Measurements from ENCODE around the gene C1QTNF12.

C1QTNF12 gene

GRCh38 chr1:1227386-1227785 is 19.1 kb downstream of the C1QTNF12 start:
- ChIA-PET CTCF (interaction anchor here (0.9 to 2.7 kb wide), 2 partner anchors 11 to 105 kb away, joined by 5 to 10 read pairs; no protein-coding TSS in a partner anchor), POLR2A (no interaction called here)
- no peak for DNase-seq (ENCODE audit: extremely low spot score)
- TF ChIP-seq, protein P1, sequence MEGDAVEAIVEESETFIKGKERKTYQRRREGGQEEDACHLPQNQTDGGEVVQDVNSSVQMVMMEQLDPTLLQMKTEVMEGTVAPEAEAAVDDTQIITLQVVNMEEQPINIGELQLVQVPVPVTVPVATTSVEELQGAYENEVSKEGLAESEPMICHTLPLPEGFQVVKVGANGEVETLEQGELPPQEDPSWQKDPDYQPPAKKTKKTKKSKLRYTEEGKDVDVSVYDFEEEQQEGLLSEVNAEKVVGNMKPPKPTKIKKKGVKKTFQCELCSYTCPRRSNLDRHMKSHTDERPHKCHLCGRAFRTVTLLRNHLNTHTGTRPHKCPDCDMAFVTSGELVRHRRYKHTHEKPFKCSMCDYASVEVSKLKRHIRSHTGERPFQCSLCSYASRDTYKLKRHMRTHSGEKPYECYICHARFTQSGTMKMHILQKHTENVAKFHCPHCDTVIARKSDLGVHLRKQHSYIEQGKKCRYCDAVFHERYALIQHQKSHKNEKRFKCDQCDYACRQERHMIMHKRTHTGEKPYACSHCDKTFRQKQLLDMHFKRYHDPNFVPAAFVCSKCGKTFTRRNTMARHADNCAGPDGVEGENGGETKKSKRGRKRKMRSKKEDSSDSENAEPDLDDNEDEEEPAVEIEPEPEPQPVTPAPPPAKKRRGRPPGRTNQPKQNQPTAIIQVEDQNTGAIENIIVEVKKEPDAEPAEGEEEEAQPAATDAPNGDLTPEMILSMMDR (IDR thresholded peaks at IDR 0.05; ENCODE audit: control extremely low read depth, extremely low read depth, low read depth, missing control alignments), result no peak

DNA sequence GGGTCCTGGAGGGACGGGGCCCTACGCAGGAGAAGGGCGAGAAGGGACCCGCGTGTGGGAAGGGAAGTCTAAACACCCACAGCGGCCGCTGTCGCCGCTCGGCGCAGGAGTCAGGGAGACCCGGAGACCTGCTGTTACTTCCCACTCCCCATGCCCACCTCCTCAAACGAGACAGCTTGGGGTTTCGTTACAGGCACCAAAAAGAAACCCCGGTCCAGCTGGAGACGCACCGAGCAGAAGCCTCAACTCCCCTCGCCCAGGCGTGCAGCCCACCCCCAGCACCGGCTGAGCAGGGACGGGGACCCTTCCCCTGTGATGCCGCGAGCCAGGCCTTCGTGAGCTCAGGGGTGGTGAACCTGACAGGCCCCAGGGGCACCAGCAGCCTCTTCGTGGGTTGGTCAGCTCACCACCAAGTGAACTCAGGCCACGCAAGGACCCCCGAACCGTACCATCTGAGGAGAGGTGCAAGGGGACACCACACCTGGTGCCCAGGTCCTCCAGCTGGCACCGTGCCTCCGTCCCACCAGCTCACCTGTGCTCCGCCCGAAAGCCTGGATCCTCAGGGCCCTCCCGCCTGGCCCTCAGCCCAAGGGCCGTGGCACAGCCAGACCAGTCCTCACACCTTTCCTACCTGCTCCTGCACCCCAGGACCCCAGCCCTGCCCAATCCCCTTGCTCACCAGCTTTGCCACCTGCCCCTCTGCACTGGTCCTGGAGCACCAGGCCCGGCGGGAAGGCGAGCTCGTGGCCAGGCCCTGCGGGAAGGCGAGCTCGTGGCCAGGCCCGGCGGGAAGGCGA is 19.8 kb downstream of the C1QTNF12 start:
- POLR2A ChIA-PET, result no interaction called here
- CTCF ChIA-PET, result interaction anchor here (0.9 to 2.7 kb wide), 3 partner anchors 12 to 104 kb away, joined by 3 to 10 read pairs (median 5); no protein-coding TSS in a partner anchor
- no peak for DNase-seq (ENCODE audit: extremely low spot score)
- TF ChIP-seq, protein P1 (IDR thresholded peaks at IDR 0.05; ENCODE audit: control extremely low read depth, extremely low read depth, low read depth, missing control alignments), result no peak

DNA sequence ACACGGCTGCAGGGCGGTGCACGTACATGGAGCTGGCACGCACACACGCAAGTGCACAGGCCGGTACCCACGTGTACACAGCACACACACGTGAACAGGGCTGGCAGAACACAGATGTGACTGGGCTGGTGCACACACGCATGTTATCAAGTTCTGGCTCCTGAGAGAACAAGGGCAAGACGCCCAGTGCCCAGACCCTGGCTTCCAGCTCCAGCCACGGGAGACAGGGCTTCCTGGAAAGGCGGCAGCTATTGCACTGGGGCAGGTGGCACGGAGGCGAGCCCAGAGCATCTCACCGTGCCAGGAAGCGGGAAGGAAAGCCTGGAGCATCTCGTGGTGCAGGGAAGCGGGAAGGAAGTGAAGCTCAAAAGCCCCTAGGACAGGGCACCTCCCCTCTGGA is 20.6 kb downstream of the C1QTNF12 start:
- TF ChIP-seq, protein P1 (IDR thresholded peaks at IDR 0.05; ENCODE audit: control extremely low read depth, extremely low read depth, low read depth, missing control alignments), result no peak
- POLR2A ChIA-PET, result no interaction called here
- DNase-seq (ENCODE audit: extremely low spot score), result no peak
- CTCF ChIA-PET, result interaction anchor here (1.0 to 2.7 kb wide), 2 partner anchors 24 to 104 kb away, joined by 3 to 10 read pairs; no protein-coding TSS in a partner anchor

DNA sequence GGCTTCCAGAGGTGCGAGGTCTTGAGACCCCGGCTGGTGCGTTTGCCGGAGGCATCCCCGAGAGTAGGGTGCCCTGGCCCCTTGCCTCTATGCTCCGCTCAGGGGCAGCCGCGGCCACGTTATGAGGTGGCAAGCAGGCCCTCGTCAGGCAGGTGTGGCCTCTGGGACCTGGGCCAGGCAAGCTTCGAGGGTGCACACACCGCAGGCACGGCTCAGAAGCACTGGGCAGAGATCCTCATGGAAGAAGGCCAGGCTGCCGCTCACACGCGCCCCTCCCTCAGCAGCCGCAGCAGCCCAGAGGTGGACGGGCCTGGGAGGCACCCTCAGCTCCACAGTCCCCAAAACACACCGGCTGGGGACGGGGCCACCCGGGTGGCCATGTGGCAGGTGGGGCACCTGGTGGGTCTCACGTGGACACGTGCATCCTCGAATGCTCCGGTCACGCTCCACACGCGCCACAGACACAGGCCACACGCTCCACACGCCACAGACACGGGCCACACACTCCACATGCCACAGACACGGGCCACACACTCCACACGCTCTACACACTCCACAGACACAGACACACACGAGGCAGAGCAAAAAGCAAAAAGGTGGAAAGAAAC is 21.2 kb downstream of the C1QTNF12 start:
- ChIA-PET POLR2A (no interaction called here), CTCF (interaction anchor here (2.7 kb wide), 1 partner anchor 103 kb away, joined by 10 read pairs; no protein-coding TSS in a partner anchor)
- no peak for DNase-seq (ENCODE audit: extremely low spot score)

GRCh38 chr1:1223891-1224290 is 22.6 kb downstream of the C1QTNF12 start:
- TF ChIP-seq, protein P1 (IDR thresholded peaks at IDR 0.05; ENCODE audit: control extremely low read depth, extremely low read depth, low read depth, missing control alignments), result no peak
- CTCF ChIA-PET, result no interaction called here
- DNase-seq (ENCODE audit: extremely low spot score), result no peak
- POLR2A ChIA-PET, result no interaction called here

More for the DNA sequence above, 21.2 kb downstream of the C1QTNF12 start:
- TF ChIP-seq, protein P1 (IDR thresholded peaks at IDR 0.05; ENCODE audit: control extremely low read depth, extremely low read depth, low read depth, missing control alignments), result no peak

DNA sequence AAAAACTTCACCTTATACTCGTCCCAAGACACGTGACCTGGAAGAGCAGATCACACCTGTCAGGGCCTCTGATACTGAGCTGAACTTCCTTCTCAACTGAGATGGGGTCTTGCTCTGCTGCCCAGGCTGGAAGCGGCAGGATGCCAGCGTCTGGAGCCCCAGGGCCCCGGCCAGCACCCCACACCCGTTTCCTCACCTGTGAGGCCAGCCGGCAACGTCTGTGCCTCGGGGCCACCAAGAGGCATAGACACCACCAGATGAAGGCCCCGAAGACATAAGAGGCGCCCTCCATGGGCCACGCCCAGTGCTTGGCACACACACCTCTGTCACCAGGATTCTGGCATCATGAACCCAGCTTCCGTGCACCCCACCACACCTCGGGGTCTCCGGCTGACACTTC is 23.2 kb downstream of the C1QTNF12 start:
- ChIA-PET POLR2A (no interaction called here), CTCF (no interaction called here)
- TF ChIP-seq, protein P1 (IDR thresholded peaks at IDR 0.05; ENCODE audit: control extremely low read depth, extremely low read depth, low read depth, missing control alignments), result no peak
- DNase-seq (ENCODE audit: extremely low spot score), result no peak

Measured in GM10248 (cell line).